Panc1 (cell line): ENCODE measurements around the gene TMTC2. TPM values are rescaled to one million over a fixed set of nuclear protein-coding genes. Genes with fewer than 3 reads are reported as not detected.

Source experiments
- ATAC-seq: fragments of 200-7000 bp; cut with Tn5 transposase; 2 replicates; pipeline ENCODE4 v1.9.1; 2020; ENCODE audit warnings: mild to moderate bottlenecking, moderate library complexity
- BruUV-seq: library from RNA; stranded (reverse); fragments of 400-500 nt; replicated peaks from 2 replicates; lab custom pipeline; 2021; lab: Mats Ljungman, UMichigan
- CTCF ChIA-PET: fragments of 300-600 bp; sonication (Branson Sonifier 250); formaldehyde crosslinking; loops from one replicate; lab custom pipeline; 2022; ENCODE audit warnings: antibody characterized with exemption; lab: Charles Lee
- POLR2A ChIA-PET: fragments of 300-600 bp; sonication (Branson Sonifier 250); formaldehyde crosslinking; loops from one replicate; lab custom pipeline; 2022; ENCODE audit warnings: antibody characterized with exemption; lab: Charles Lee
- DNase-seq: peaks from one replicate; pipeline ENCODE4 v3.0.0-alpha.2; 2010; ENCODE audit warnings: low read depth, low spot score
- H3K27ac ChIP-seq: 2 replicates; pipeline ENCODE4 v1.5.1; 2011; ENCODE audit warnings: mild to moderate bottlenecking, low read length, inconsistent platforms
- H3K27me3 ChIP-seq: fragments of 200-500 bp; sonication (Bioruptor generic); 2 replicates; pipeline ENCODE4 v1.6.0; 2014; ENCODE audit warnings: low read length, inconsistent platforms; ENCODE audit not compliant: control insufficient read depth, insufficient read depth
- H3K36me3 ChIP-seq: fragments of 200-500 bp; sonication (Bioruptor generic); 2 replicates; pipeline ENCODE4 v1.5.1; 2014; ENCODE audit warnings: inconsistent platforms, mild to moderate bottlenecking, low read length, moderate library complexity; ENCODE audit not compliant: control insufficient read depth, insufficient read depth
- H3K4me1 ChIP-seq: 2 replicates; pipeline ENCODE4 v1.5.1; 2011; ENCODE audit warnings: inconsistent platforms, mild to moderate bottlenecking, low read length, moderate library complexity; ENCODE audit not compliant: control insufficient read depth, insufficient read depth
- H3K4me3 ChIP-seq, 2 experiments: 2 replicates each; pipeline ENCODE4 v1.5.1; 2011 to 2012; ENCODE audit warnings: low read depth in 2 of 2, low read length in 2 of 2, mild to moderate bottlenecking in 2 of 2, inconsistent platforms in 1 of 2, moderate library complexity in 1 of 2
- H3K9me3 ChIP-seq: fragments of 200-500 bp; sonication (Bioruptor generic); 2 replicates; pipeline ENCODE4 v1.5.1; 2014; ENCODE audit warnings: low read depth, mild to moderate bottlenecking, inconsistent platforms, low read length, moderate library complexity; ENCODE audit not compliant: control insufficient read depth, insufficient read depth
- POLR2AphosphoS5 ChIP-seq: IDR thresholded peaks from 2 replicates; pipeline ENCODE4 v1.6.1; 2012; ENCODE audit warnings: mild to moderate bottlenecking, low read depth, low read length, moderate library complexity
- SIN3A ChIP-seq: IDR thresholded peaks from 2 replicates; pipeline ENCODE4 v1.6.1; 2012; ENCODE audit warnings: low read depth, mild to moderate bottlenecking, low read length, moderate library complexity, borderline replicate concordance; ENCODE audit not compliant: insufficient read depth
- TCF7L2 ChIP-seq: IDR thresholded peaks from 2 replicates; pipeline ENCODE4 v1.6.1; 2011; ENCODE audit warnings: mild to moderate bottlenecking, low read depth, low read length, inconsistent platforms
- in situ Hi-C: cut with HindIII; loops from 2 replicates; pipeline ENCODE4 v1.10.0; 2016; ENCODE audit warnings: low sequenced_read_pairs, low pct_unique_long_range_greater_than_20kb
- intact Hi-C: fragments of 100-400 bp; cut with micrococcal nuclease; formaldehyde crosslinking; loops from one replicate; pipeline ENCODE4 v1.10.0; 2022; ENCODE audit not compliant: unreplicated experiment
- total RNA-seq: library from RNA; stranded (reverse); gene quantifications from one replicate; pipeline ENCODE4 v1.2.1, GENCODE V29; 2021; ENCODE audit not compliant: unreplicated experiment
- TF ChIP-seq, protein P1 (sequence below): fragments of 450-650 bp; IDR thresholded peaks from 2 replicates; pipeline ENCODE4 v1.5.1; 2017; ENCODE audit warnings: mild to moderate bottlenecking
- TF ChIP-seq, protein P2 (sequence below), 2 experiments: IDR thresholded peaks; 2 replicates each; pipeline ENCODE4 v1.6.1; 2011 to 2012; ENCODE audit warnings: low read depth in 2 of 2, control low read depth in 1 of 2, low read length in 1 of 2, mild to moderate bottlenecking in 1 of 2, moderate library complexity in 1 of 2; ENCODE audit not compliant: insufficient read depth in 1 of 2

Gene TMTC2
- total RNA-seq, 1 experiment from 2014 or later, result 5.7 TPM

DNA sequence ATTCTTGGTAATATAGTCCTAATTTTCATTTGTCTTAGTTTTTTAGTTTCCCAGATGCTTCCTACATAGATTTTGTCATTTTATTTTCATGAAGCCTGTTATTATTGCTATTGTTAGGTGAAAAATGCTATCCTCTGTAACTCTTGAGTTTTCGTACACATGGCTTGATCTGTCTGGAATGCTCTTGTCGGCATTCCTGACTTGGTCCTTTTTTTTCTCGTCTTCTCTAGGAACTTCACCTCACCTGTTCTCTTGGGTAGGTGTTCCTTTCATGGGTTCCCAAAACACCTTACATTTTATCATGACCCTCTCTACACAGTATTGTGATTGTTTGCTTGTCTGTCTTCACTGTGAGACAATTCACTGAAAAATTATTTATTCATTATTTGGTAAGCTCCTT lies 267.4 kb downstream of the TMTC2 start:
- POLR2A ChIA-PET, result no interaction called here
- CTCF ChIA-PET, result no interaction called here
- H3K4me3 ChIP-seq, result no peak overlapping the region

DNA sequence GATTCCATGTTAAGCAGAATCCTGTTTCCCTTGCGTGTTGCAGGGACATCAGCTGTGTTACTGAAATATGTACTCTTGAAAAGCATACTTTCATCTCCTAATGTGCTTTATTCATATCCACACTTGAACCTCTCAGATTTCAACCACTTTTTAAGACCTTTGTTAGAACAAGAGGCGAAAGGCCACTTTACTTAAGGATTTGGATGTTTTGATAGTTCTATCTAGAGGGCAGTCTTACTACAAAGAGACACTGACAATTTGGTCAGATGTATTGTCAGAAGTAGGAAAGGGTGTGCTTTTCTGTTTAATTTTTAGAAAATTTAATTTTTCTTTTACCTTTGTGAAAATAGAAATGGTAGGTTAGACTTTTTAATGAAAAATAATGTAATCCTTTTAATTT lies 267.9 kb downstream of the TMTC2 start:
- Histone ChIP-seq H3K27ac (no peak overlapping the region), H3K4me1 (no peaks in the 10 kb centered on the region), H3K9me3 (no peaks in the 10 kb centered on the region), H3K36me3 (no peaks in the 10 kb centered on the region), H3K27me3 (no peaks in the 10 kb centered on the region), H3K4me3 (no peak overlapping the region)
- BruUV-seq, result no TSS peak
- intact Hi-C loops, result no loop called here
- DNase-seq, result no peak
- ATAC-seq, result no peak
- TF ChIP-seq, protein P1, sequence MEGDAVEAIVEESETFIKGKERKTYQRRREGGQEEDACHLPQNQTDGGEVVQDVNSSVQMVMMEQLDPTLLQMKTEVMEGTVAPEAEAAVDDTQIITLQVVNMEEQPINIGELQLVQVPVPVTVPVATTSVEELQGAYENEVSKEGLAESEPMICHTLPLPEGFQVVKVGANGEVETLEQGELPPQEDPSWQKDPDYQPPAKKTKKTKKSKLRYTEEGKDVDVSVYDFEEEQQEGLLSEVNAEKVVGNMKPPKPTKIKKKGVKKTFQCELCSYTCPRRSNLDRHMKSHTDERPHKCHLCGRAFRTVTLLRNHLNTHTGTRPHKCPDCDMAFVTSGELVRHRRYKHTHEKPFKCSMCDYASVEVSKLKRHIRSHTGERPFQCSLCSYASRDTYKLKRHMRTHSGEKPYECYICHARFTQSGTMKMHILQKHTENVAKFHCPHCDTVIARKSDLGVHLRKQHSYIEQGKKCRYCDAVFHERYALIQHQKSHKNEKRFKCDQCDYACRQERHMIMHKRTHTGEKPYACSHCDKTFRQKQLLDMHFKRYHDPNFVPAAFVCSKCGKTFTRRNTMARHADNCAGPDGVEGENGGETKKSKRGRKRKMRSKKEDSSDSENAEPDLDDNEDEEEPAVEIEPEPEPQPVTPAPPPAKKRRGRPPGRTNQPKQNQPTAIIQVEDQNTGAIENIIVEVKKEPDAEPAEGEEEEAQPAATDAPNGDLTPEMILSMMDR, result no peak
- TF ChIP-seq POLR2AphosphoS5 (no peak), SIN3A (no peak), TCF7L2 (no peak)
- TF ChIP-seq, protein P2, sequence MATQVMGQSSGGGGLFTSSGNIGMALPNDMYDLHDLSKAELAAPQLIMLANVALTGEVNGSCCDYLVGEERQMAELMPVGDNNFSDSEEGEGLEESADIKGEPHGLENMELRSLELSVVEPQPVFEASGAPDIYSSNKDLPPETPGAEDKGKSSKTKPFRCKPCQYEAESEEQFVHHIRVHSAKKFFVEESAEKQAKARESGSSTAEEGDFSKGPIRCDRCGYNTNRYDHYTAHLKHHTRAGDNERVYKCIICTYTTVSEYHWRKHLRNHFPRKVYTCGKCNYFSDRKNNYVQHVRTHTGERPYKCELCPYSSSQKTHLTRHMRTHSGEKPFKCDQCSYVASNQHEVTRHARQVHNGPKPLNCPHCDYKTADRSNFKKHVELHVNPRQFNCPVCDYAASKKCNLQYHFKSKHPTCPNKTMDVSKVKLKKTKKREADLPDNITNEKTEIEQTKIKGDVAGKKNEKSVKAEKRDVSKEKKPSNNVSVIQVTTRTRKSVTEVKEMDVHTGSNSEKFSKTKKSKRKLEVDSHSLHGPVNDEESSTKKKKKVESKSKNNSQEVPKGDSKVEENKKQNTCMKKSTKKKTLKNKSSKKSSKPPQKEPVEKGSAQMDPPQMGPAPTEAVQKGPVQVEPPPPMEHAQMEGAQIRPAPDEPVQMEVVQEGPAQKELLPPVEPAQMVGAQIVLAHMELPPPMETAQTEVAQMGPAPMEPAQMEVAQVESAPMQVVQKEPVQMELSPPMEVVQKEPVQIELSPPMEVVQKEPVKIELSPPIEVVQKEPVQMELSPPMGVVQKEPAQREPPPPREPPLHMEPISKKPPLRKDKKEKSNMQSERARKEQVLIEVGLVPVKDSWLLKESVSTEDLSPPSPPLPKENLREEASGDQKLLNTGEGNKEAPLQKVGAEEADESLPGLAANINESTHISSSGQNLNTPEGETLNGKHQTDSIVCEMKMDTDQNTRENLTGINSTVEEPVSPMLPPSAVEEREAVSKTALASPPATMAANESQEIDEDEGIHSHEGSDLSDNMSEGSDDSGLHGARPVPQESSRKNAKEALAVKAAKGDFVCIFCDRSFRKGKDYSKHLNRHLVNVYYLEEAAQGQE (IDR thresholded peaks at IDR 0.05; ENCODE audit: insufficient read depth in 1 of 2, low read depth in 2 of 2, low read length in 1 of 2), result no peak
- ChIA-PET POLR2A (interaction anchor here (0.6 kb wide), 1 partner anchor 26 kb away, joined by 4 read pairs; no protein-coding TSS in a partner anchor), CTCF (no interaction called here)
- in situ Hi-C loops, result no loop called here

More for the DNA sequence above, 267.4 kb downstream of the TMTC2 start:
- no peaks in the 10 kb centered on the region for H3K4me1 ChIP-seq
- in situ Hi-C loops, result no loop called here
- BruUV-seq, result no TSS peak
- TF ChIP-seq, protein P1, result no peak
- TF ChIP-seq POLR2AphosphoS5 (no peak), TCF7L2 (no peak), SIN3A (no peak)
- TF ChIP-seq, protein P2 (IDR thresholded peaks at IDR 0.05; ENCODE audit: insufficient read depth in 1 of 2, low read depth in 2 of 2, low read length in 1 of 2), result no peak
- H3K27ac ChIP-seq, result no peak overlapping the region
- no peak for ATAC-seq
- no peak for DNase-seq
- intact Hi-C loops, result no loop called here
- H3K27me3 ChIP-seq, result no peaks in the 10 kb centered on the region
- no peaks in the 10 kb centered on the region for H3K9me3 ChIP-seq
- H3K36me3 ChIP-seq, result no peaks in the 10 kb centered on the region
